Transverse colon (tissue), 4 donors: ENCODE measurements around the gene PRM2. TPM values are rescaled to one million over a fixed set of nuclear protein-coding genes. Genes with fewer than 3 reads are reported as not detected.

Experiments
- DNase-seq: peaks from one replicate; pipeline ENCODE4 v3.0.0-alpha.2; 2019
- H3K27ac ChIP-seq, 4 donors: fragments of 200-600 bp; sonication (generic); 2 replicates each; pipeline ENCODE4 v1.5.1; 2016 to 2018; ENCODE audit warnings: inconsistent platforms in 4 of 4
- H3K27me3 ChIP-seq: fragments of 200-600 bp; sonication (generic); 2 replicates; pipeline ENCODE4 v1.5.1; 2017; ENCODE audit warnings: inconsistent platforms
- H3K36me3 ChIP-seq, 4 donors: fragments of 200-600 bp; sonication (generic); 2 replicates each; pipeline ENCODE4 v1.5.1; 2017 to 2019; ENCODE audit warnings: inconsistent platforms in 4 of 4
- H3K4me1 ChIP-seq, 4 donors: fragments of 200-600 bp; sonication (generic); 2 replicates each; pipeline ENCODE4 v1.5.1; 2017 to 2020; ENCODE audit warnings: inconsistent platforms in 4 of 4
- H3K4me3 ChIP-seq, 4 donors: fragments of 200-600 bp; sonication (generic); 1 replicate in 1 of 4; 2 replicates in 3 of 4; pipeline versions ENCODE4 v1.5.1 to v1.6.1; 2017 to 2019; ENCODE audit warnings: inconsistent platforms in 4 of 4
- H3K9me3 ChIP-seq, 2 donors: fragments of 200-600 bp; sonication (generic); 2 replicates each; pipeline ENCODE4 v1.5.1; 2017 to 2019; ENCODE audit warnings: inconsistent platforms in 2 of 2
- EP300 ChIP-seq: sonication (generic); formaldehyde crosslinking; IDR thresholded peaks from one replicate; pipeline ENCODE4 v1.6.1; 2017; ENCODE audit warnings: antibody characterized with exemption, low read depth
- POLR2A ChIP-seq: fragments of 450-650 bp; IDR thresholded peaks from one replicate; pipeline ENCODE4 v1.6.1; 2016; ENCODE audit warnings: antibody characterized with exemption, mild to moderate bottlenecking, moderate library complexity
- POLR2AphosphoS5 ChIP-seq, 3 donors: sonication (generic); formaldehyde crosslinking; IDR thresholded peaks; one replicate each; pipeline ENCODE4 v1.6.1; 2016; ENCODE audit warnings: antibody characterized with exemption in 3 of 3
- WGBS, 2 donors: methylation state at CpG; one replicate each; pipeline ENCODE4 v1.1.5; 2018; ENCODE audit warnings: low coverage in 1 of 2; 5-methylcytosine and 5-hydroxymethylcytosine counted together
- in situ Hi-C, 4 donors: fragments of 200-750 bp; cut with MboI; loops; one replicate each; pipeline versions ENCODE4 v1.15.0 to v1.15.1; 2017; ENCODE audit warnings: low sequenced_read_pairs in 3 of 4, low pct_ligation_motif_present in 1 of 4, low pct_unique_long_range_greater_than_20kb in 1 of 4
- intact Hi-C: fragments of 100-400 bp; cut with DNase I; formaldehyde crosslinking; loops from one replicate; pipeline ENCODE4 v1.15.1; 2023; ENCODE audit warnings: low total_unique reads
- total RNA-seq, 4 donors: library from RNA; depleted of rRNA; stranded (reverse); fragments of >200 nt; gene quantifications; one replicate each; pipeline ENCODE4 v1.1.0, GENCODE V29; 2016
- TF ChIP-seq, protein P1 (sequence below), 5 experiments: fragments of 200-600 bp in 3 of 5; fragments of 450-650 bp in 2 of 5; sonication (generic) in 3 of 5; IDR thresholded peaks; 1 replicate in 2 of 5; 2 replicates in 3 of 5; pipeline ENCODE4 v1.5.1; 2016 to 2017; ENCODE audit warnings: antibody characterized with exemption in 5 of 5, inconsistent platforms in 3 of 5, mild to moderate bottlenecking in 2 of 5, moderate library complexity in 1 of 5

PRM2 gene
- total RNA-seq, 4 donors from 2014 or later = not detected

DNA sequence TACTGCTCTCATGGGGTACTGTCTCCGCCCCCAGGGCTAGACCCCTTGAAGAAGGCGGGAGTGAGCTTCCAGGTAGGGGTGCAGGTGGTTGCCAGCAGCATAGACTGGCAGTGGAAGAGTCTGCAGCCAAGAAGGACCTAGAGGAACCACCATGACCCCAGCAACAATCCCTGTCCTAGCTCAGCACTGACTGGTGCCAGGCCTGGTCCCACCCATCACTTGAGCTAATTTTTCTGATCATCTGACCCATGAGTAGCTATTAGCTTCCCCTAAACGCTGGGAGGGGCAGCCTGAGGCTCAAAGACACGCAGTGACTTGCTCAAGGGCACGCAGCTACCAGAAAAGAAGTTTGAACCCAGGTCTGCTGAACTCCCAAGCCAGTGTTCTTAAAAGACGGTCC, 3.8 kb downstream of the PRM2 start:
- Histone ChIP-seq H3K36me3 (no peaks in the 10 kb centered on the region), H3K27me3 (no peaks in the 10 kb centered on the region), H3K4me3 (no peak overlapping the region), H3K27ac (no peak overlapping the region), H3K4me1 (no peaks in the 10 kb centered on the region), H3K9me3 (no peaks in the 10 kb centered on the region)
- intact Hi-C loops = no loop called here
- in situ Hi-C loops = loop anchor here in 2 of 4 donors (25.0 kb wide), 1 partner anchor 90 kb away; no protein-coding TSS in a partner anchor
- no peak for DNase-seq
- no peak for TF ChIP-seq EP300
- no peak for TF ChIP-seq POLR2AphosphoS5 (IDR thresholded peaks at IDR 0.05)
- TF ChIP-seq POLR2A = no peak
- TF ChIP-seq, protein P1, sequence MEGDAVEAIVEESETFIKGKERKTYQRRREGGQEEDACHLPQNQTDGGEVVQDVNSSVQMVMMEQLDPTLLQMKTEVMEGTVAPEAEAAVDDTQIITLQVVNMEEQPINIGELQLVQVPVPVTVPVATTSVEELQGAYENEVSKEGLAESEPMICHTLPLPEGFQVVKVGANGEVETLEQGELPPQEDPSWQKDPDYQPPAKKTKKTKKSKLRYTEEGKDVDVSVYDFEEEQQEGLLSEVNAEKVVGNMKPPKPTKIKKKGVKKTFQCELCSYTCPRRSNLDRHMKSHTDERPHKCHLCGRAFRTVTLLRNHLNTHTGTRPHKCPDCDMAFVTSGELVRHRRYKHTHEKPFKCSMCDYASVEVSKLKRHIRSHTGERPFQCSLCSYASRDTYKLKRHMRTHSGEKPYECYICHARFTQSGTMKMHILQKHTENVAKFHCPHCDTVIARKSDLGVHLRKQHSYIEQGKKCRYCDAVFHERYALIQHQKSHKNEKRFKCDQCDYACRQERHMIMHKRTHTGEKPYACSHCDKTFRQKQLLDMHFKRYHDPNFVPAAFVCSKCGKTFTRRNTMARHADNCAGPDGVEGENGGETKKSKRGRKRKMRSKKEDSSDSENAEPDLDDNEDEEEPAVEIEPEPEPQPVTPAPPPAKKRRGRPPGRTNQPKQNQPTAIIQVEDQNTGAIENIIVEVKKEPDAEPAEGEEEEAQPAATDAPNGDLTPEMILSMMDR (IDR thresholded peaks at IDR 0.05) = no peak
- WGBS, 2 donors = 86% methylated on average over 6 of the region's 6 CpGs; no CpG with 5 or more reads in 1 of the 2 donors

DNA sequence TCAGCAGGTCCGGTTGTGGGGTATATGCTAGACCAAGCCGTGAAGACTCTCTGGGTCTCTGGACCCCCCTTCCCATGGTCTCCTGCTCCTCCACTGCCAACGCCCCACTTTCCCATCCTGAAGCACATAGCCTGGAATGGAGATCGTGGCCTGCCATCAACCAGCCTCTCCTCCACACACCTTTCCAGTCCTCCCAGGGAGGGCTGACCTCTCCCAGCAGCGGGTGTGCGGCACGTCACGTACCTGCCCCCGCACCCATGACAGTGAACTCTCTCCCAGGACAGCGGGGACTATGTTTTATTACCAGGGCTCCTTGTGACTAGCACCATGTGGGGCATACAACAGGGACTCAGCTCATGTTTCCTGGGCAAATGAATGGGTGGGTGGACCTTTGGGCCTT, 4.7 kb downstream of the PRM2 start:
- Histone ChIP-seq H3K4me3 (no peak overlapping the region), H3K4me1 (no peaks in the 10 kb centered on the region), H3K27me3 (no peaks in the 10 kb centered on the region), H3K27ac (no peak overlapping the region), H3K36me3 (no peaks in the 10 kb centered on the region), H3K9me3 (no peaks in the 10 kb centered on the region)
- WGBS, 2 donors = 97 to 100% methylated on average over 1 to 10 of the region's 10 CpGs
- no peak for TF ChIP-seq POLR2A
- TF ChIP-seq POLR2AphosphoS5 (IDR thresholded peaks at IDR 0.05) = no peak
- no peak for TF ChIP-seq EP300
- TF ChIP-seq, protein P1 (IDR thresholded peaks at IDR 0.05) = no peak
- intact Hi-C loops (no loop called here), in situ Hi-C loops (loop anchor here in 2 of 4 donors (25.0 kb wide), 1 partner anchor 91 kb away; no protein-coding TSS in a partner anchor)
- no peak for DNase-seq

DNA sequence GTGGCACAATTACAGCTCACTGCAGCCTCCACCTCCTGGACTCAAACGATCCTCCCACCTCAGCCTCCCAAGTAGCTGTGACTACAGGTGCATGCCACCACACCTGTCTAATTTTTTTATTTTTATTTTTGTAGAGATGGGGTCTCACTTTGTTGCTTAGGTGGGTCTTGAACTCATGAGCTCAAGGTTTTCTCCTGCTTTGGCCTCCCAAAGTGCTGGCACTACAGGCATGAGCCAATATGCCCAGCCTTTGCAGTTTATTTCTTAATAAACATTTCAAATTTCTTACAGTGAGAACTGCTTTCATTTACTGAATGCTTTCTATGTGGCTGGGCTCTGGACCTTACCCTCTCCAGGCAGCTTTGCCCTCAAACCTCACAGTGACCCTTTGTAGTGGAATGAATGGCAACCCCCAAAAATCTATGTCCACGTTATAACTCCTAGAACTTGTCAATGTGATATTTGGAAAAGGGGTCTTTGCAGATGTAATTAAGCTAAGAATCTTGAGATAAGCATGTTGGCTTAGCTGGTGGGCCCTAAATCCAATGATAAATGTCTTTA, 5.6 kb downstream of the PRM2 start:
- DNase-seq = no peak
- intact Hi-C loops (no loop called here), in situ Hi-C loops (loop anchor here in 2 of 4 donors (25.0 kb wide), 1 partner anchor 92 kb away; no protein-coding TSS in a partner anchor)
- WGBS, 2 donors = 78 to 86% methylated on average over 2 of the region's 2 CpGs
- H3K4me1 ChIP-seq = no peaks in the 10 kb centered on the region
- no peak overlapping the region for H3K27ac ChIP-seq
- H3K36me3 ChIP-seq = no peaks in the 10 kb centered on the region
- no peaks in the 10 kb centered on the region for H3K9me3 ChIP-seq
- H3K27me3 ChIP-seq = no peaks in the 10 kb centered on the region
- no peak for TF ChIP-seq POLR2AphosphoS5 (IDR thresholded peaks at IDR 0.05)
- no peak for TF ChIP-seq POLR2A
- no peak for TF ChIP-seq EP300
- TF ChIP-seq, protein P1 (IDR thresholded peaks at IDR 0.05) = no peak
- H3K4me3 ChIP-seq = no peak overlapping the region

DNA sequence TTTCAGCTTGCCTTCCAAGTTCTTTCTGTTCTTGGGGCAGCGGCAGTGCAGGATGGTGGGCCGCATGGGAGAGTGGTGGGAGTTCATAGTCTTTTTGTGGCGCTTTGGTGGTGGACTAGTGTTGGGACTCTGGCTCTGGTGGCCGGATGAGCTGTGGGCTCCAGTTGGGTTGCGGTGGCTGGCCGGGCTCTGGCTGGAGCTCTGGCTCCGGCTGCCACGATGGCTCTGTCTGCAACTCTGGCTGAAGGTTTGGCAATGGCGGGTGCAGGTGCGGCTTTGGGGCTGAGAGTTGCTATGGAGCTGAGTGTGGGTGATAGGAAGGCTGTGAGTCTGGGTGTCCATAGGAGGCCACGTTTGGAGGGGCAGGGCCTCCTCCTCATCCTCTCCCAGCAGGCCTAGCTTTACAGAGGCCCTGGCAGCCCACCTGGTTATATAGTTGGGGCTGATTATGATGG, 7.3 kb downstream of the PRM2 start, which contains the start of gene TNP2:
Gene TNP2 (minus strand): TSS at position 405 of the 455 bp plus-strand sequence. CDS start 63 bp downstream, at position 342.
- H3K4me1 ChIP-seq = peaks cover 0 to 8% (median 3%) of the 10 kb centered on the region in 4 donors
- in situ Hi-C loops = loop anchor here in 2 of 4 donors (25.0 kb wide), 1 partner anchor 93 kb away; no protein-coding TSS in a partner anchor
- no peak within 1 kb of the TSS for H3K27ac ChIP-seq
- no peaks in the 10 kb centered on the region for H3K27me3 ChIP-seq
- DNase-seq = no peak
- no peaks in the 10 kb centered on the region for H3K36me3 ChIP-seq
- intact Hi-C loops = no loop called here
- TF ChIP-seq POLR2AphosphoS5 (IDR thresholded peaks at IDR 0.05) = no peak
- TF ChIP-seq POLR2A = no peak
- no peak for TF ChIP-seq EP300
- TF ChIP-seq, protein P1 (IDR thresholded peaks at IDR 0.05) = no peak
- no peak within 1 kb of the TSS for H3K4me3 ChIP-seq
- H3K9me3 ChIP-seq = no peaks in the 10 kb centered on the region
- 98% methylated on average over 11 of the region's 11 CpGs; no CpG with 5 or more reads in 1 of the 2 donors for WGBS, 2 donors
